Nephron progenitor cell (in vitro differentiated cells): ENCODE measurements around the gene MRTFA.
A peak's percentile ranks its signal among the peaks of the same experiment; 100 is the strongest.

Experiments
- DNase-seq: peaks from one replicate; pipeline ENCODE4 v3.0.0; 2021
- H3K27ac Mint-ChIP-seq: 2 replicates; pipeline ENCODE4 v1.8.0; 2021; ENCODE audit warnings: mild to moderate bottlenecking, moderate library complexity, mixed read lengths
- H3K27me3 Mint-ChIP-seq: 2 replicates; pipeline ENCODE4 v1.8.0; 2021; ENCODE audit warnings: mild to moderate bottlenecking, low read depth, mixed read lengths; ENCODE audit not compliant: poor library complexity
- H3K36me3 Mint-ChIP-seq: 2 replicates; pipeline ENCODE4 v1.8.0; 2021; ENCODE audit warnings: low read depth, mixed read lengths
- H3K4me1 Mint-ChIP-seq: 2 replicates; pipeline ENCODE4 v1.8.0; 2021; ENCODE audit warnings: mixed read lengths
- H3K4me3 Mint-ChIP-seq: 2 replicates; pipeline ENCODE4 v1.8.0; 2021; ENCODE audit warnings: mild to moderate bottlenecking, moderate library complexity, mixed read lengths
- H3K9me3 Mint-ChIP-seq: 2 replicates; pipeline ENCODE4 v1.8.0; 2021; ENCODE audit warnings: mild to moderate bottlenecking, moderate library complexity, mixed read lengths
- TF ChIP-seq, protein P1 (sequence below): fragments of 200-600 bp; sonication (generic); IDR thresholded peaks from 2 replicates; pipeline ENCODE4 v1.5.0; 2021; ENCODE audit warnings: antibody characterized with exemption

Gene MRTFA

GRCh38 chr22:40405178-40406062 is 231.1 kb downstream of the MRTFA start:
- H3K4me3 Mint-ChIP-seq, result no peak overlapping the region
- H3K36me3 Mint-ChIP-seq, result peaks cover 26% of the 10 kb centered on the region
- TF ChIP-seq, protein P1, sequence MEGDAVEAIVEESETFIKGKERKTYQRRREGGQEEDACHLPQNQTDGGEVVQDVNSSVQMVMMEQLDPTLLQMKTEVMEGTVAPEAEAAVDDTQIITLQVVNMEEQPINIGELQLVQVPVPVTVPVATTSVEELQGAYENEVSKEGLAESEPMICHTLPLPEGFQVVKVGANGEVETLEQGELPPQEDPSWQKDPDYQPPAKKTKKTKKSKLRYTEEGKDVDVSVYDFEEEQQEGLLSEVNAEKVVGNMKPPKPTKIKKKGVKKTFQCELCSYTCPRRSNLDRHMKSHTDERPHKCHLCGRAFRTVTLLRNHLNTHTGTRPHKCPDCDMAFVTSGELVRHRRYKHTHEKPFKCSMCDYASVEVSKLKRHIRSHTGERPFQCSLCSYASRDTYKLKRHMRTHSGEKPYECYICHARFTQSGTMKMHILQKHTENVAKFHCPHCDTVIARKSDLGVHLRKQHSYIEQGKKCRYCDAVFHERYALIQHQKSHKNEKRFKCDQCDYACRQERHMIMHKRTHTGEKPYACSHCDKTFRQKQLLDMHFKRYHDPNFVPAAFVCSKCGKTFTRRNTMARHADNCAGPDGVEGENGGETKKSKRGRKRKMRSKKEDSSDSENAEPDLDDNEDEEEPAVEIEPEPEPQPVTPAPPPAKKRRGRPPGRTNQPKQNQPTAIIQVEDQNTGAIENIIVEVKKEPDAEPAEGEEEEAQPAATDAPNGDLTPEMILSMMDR, result no peak
- no peak for DNase-seq
- no peaks in the 10 kb centered on the region for H3K4me1 Mint-ChIP-seq
- H3K9me3 Mint-ChIP-seq, result no peaks in the 10 kb centered on the region
- H3K27ac Mint-ChIP-seq, result no peak overlapping the region
- H3K27me3 Mint-ChIP-seq, result peaks cover 2% of the 10 kb centered on the region

GRCh38 chr22:40404251-40405177 is 232.0 kb downstream of the MRTFA start:
- Mint-ChIP-seq H3K4me1 (no peaks in the 10 kb centered on the region), H3K9me3 (no peaks in the 10 kb centered on the region), H3K27me3 (peaks cover 2% of the 10 kb centered on the region), H3K36me3 (peaks cover 26% of the 10 kb centered on the region), H3K4me3 (no peak overlapping the region), H3K27ac (no peak overlapping the region)
- TF ChIP-seq, protein P1, result no peak
- no peak for DNase-seq

DNA sequence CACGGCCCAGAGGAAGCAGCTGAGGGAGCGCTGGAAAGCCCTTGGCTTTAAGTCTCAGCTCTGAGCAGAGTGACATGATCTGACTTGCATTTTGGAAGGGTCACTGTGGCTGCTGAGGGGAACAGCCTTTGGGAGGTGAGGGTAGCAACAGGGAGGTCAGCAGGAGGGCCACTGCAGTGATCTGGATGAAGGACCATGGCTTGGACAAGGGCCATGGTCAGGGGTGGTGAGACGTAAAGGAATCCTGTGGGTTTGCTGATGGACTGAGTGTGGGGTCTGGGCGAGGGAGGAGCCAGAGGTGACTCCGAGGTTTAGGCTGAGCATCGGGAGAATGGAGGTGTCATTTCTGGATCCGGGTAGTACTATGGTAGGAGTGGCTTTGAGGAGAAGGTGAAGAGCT is 232.9 kb downstream of the MRTFA start:
- Mint-ChIP-seq H3K36me3 (peaks cover 26% of the 10 kb centered on the region), H3K27ac (peak overlapping the region; percentile 62), H3K9me3 (no peaks in the 10 kb centered on the region), H3K27me3 (peaks cover 2% of the 10 kb centered on the region), H3K4me1 (no peaks in the 10 kb centered on the region), H3K4me3 (no peak overlapping the region)
- TF ChIP-seq, protein P1, result no peak
- no peak for DNase-seq

DNA sequence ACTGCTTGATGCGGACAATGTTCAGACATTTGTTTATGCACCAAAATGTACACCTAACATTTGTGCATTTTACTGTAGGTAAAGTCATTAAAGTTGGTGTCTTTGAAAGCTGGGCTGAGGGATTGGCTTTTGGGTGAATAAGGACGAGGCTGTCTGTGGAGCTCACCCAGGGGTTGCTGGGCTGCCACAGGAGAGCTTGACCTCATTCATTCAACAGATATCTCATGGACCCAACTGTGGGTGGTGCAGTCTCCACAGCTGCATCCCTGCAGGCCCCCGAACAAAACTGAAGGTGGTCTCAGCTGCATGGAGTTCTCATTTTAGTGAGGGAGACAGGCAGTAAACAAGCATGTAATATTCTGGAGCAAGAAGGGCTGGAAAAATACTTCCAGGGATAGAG is 233.4 kb downstream of the MRTFA start:
- H3K27ac Mint-ChIP-seq, result peak overlapping the region; percentile 62

DNA sequence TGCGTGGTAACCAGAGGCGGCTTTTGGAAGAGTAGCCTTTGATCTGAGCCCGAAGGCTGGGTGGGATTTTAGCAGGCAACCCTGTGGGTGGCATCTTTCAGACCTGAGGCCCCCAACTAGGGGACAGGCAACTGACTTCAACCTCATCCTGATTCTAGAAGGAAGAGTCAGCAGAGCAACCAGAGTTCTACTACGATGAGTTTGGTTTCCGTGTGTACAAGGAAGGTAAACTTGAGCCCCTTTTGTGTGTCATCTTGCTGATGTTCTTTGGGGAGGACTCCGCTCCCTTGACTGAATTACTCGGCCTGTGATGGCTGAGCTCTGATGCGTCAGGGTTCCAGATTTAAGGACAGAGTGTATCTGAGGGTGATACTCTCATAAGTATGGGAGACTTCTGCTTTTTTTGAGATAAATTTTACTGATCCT is 234.5 kb downstream of the MRTFA start:
- H3K4me3 Mint-ChIP-seq, result no peak overlapping the region
- no peaks in the 10 kb centered on the region for H3K9me3 Mint-ChIP-seq
- DNase-seq, result no peak
- H3K27me3 Mint-ChIP-seq, result peaks cover 2% of the 10 kb centered on the region
- H3K4me1 Mint-ChIP-seq, result peaks cover 10% of the 10 kb centered on the region
- TF ChIP-seq, protein P1, result no peak
- no peak overlapping the region for H3K27ac Mint-ChIP-seq
- peaks cover 26% of the 10 kb centered on the region for H3K36me3 Mint-ChIP-seq

More for the DNA sequence above, 233.4 kb downstream of the MRTFA start:
- Mint-ChIP-seq H3K36me3 (peaks cover 26% of the 10 kb centered on the region), H3K4me3 (no peak overlapping the region), H3K4me1 (no peaks in the 10 kb centered on the region), H3K9me3 (no peaks in the 10 kb centered on the region), H3K27me3 (peaks cover 2% of the 10 kb centered on the region)
- no peak for DNase-seq
- TF ChIP-seq, protein P1, result no peak
